IMR-90 (cell line): Measurements from ENCODE around the gene PRKAG2.

Experiments
- CTCF ChIP-seq: conservative IDR thresholded peaks from 2 replicates; pipeline ENCODE4 v1.5.1; 2012; ENCODE audit warnings: mild to moderate bottlenecking, low read depth, low read length, improper control_type of control experiment
- MAFK ChIP-seq: IDR thresholded peaks from 2 replicates; pipeline ENCODE4 v1.6.1; 2012; ENCODE audit warnings: low read depth, low read length, improper control_type of control experiment
- MXI1 ChIP-seq: IDR thresholded peaks from 2 replicates; pipeline ENCODE4 v1.6.1; 2012; ENCODE audit warnings: low read depth, mild to moderate bottlenecking, low read length, moderate library complexity, borderline replicate concordance
- POLR2A ChIP-seq: IDR thresholded peaks from 2 replicates; pipeline ENCODE4 v1.6.1; 2012; ENCODE audit warnings: mild to moderate bottlenecking, low read depth, low read length
- RCOR1 ChIP-seq: IDR thresholded peaks from 2 replicates; pipeline ENCODE4 v1.6.1; 2012; ENCODE audit warnings: mild to moderate bottlenecking, low read length, improper control_type of control experiment; ENCODE audit not compliant: insufficient replicate concordance
- RFX5 ChIP-seq: IDR thresholded peaks from 2 replicates; pipeline ENCODE4 v1.8.0; 2012; ENCODE audit warnings: low read depth, mild to moderate bottlenecking, low read length, moderate library complexity
- SMC3 ChIP-seq: fragments of 150-350 bp; IDR thresholded peaks from 2 replicates; pipeline ENCODE4 v1.6.1; 2016; ENCODE audit warnings: low read depth, mild to moderate bottlenecking, antibody characterized with exemption, low read length, moderate library complexity

- TF ChIP-seq CTCF (no peak), POLR2A (no peak), MXI1 (no peak), RCOR1 (no peak), RFX5 (no peak), SMC3 (no peak), MAFK (no peak)
Observed at GRCh38 chr7:151816562-151817314, 60.2 kb downstream of the PRKAG2 start.
